GM23248 (cell line): Measurements from ENCODE around the gene BOD1. TPM values are rescaled to one million over a fixed set of nuclear protein-coding genes. Genes with fewer than 3 reads are reported as not detected.

Source experiments
- DNase-seq: peaks from one replicate; pipeline ENCODE4 v3.0.0-alpha.2; 2015
- H2AFZ ChIP-seq: fragments of 200-600 bp; sonication (generic); 2 replicates; pipeline ENCODE4 v1.6.1; 2016; ENCODE audit warnings: antibody characterized with exemption
- H3F3A ChIP-seq: fragments of 200-600 bp; sonication (generic); 2 replicates; pipeline ENCODE4 v1.6.1; 2016; ENCODE audit warnings: mild to moderate bottlenecking, antibody characterized with exemption, mixed run types; ENCODE audit not compliant: insufficient read depth
- H3K27ac ChIP-seq: fragments of 200-600 bp; sonication (generic); 2 replicates; pipeline ENCODE4 v1.5.1; 2016; ENCODE audit warnings: mild to moderate bottlenecking
- H3K27me3 ChIP-seq: fragments of 200-600 bp; sonication (generic); replicated peaks from 2 replicates; pipeline ENCODE4 v1.6.1; 2016; ENCODE audit warnings: mild to moderate bottlenecking; ENCODE audit not compliant: insufficient read depth
- H3K36me3 ChIP-seq: fragments of 200-600 bp; sonication (generic); 2 replicates; pipeline ENCODE4 v1.6.1; 2016; ENCODE audit warnings: low read depth, mild to moderate bottlenecking
- H3K4me1 ChIP-seq: fragments of 200-600 bp; sonication (generic); 2 replicates; pipeline ENCODE4 v1.6.1; 2016; ENCODE audit warnings: mild to moderate bottlenecking; ENCODE audit not compliant: insufficient read depth
- H3K4me2 ChIP-seq: fragments of 200-600 bp; sonication (generic); one replicate; pipeline ENCODE4 v1.6.1; 2016; ENCODE audit warnings: mild to moderate bottlenecking; ENCODE audit not compliant: unreplicated experiment
- H3K4me3 ChIP-seq: fragments of 200-600 bp; sonication (generic); 2 replicates; pipeline ENCODE4 v1.5.1; 2016; ENCODE audit warnings: mild to moderate bottlenecking
- H3K79me2 ChIP-seq: fragments of 200-600 bp; sonication (generic); 2 replicates; pipeline ENCODE4 v1.6.1; 2016; ENCODE audit warnings: mild to moderate bottlenecking; ENCODE audit not compliant: insufficient read depth
- H3K9ac ChIP-seq: fragments of 200-600 bp; sonication (generic); 2 replicates; pipeline ENCODE4 v1.6.1; 2016; ENCODE audit warnings: mild to moderate bottlenecking
- H3K9me2 ChIP-seq: fragments of 200-600 bp; sonication (generic); 2 replicates; pipeline ENCODE4 v1.6.1; 2016; ENCODE audit warnings: mixed run types, mild to moderate bottlenecking, moderate library complexity; ENCODE audit not compliant: insufficient read depth
- H3K9me3 ChIP-seq: fragments of 200-600 bp; sonication (generic); one replicate; pipeline ENCODE4 v1.6.1; 2017; ENCODE audit warnings: low read depth
- H4K20me1 ChIP-seq: fragments of 200-600 bp; sonication (generic); 2 replicates; pipeline ENCODE4 v1.6.0; 2016; ENCODE audit not compliant: insufficient read depth
- EZH2 ChIP-seq: fragments of 200-600 bp; sonication (generic); IDR thresholded peaks from 2 replicates; pipeline ENCODE4 v1.6.1; 2018; ENCODE audit warnings: antibody characterized with exemption, mild to moderate bottlenecking; ENCODE audit not compliant: insufficient read depth, poor library complexity, severe bottlenecking
- EZH2phosphoT487 ChIP-seq: fragments of 200-600 bp; sonication (generic); IDR thresholded peaks from 2 replicates; pipeline ENCODE4 v1.6.1; 2018; ENCODE audit warnings: antibody characterized with exemption, moderate library complexity, mild to moderate bottlenecking, low read depth; ENCODE audit not compliant: insufficient read depth
- WGBS, 2 experiments: methylation state at CpG; one replicate each; pipeline ENCODE4 v1.1.6; 2015 to 2017; ENCODE audit warnings: low lambda C conversion rate in 2 of 2, low coverage in 1 of 2; ENCODE audit errors: missing lambda C conversion rate in 2 of 2; 5-methylcytosine and 5-hydroxymethylcytosine counted together
- in situ Hi-C: fragments of 300-500 bp; cut with MboI; formaldehyde crosslinking; loops from 2 replicates; pipeline ENCODE4 v1.15.0; 2020
- polyA plus RNA-seq: library from polyadenylated mRNA; unstranded; fragments of >200 nt; fragmentation: Nextera tagmentation; extraction: Ambion mirVana; gene quantifications from 2 replicates; pipeline ENCODE4 v1.2.1, GENCODE V29; 2016
- total RNA-seq: library from RNA; depleted of rRNA; stranded (reverse); fragments of >200 nt; shearing (Covaris generic); gene quantifications from 2 replicates; pipeline ENCODE4 v1.2.3, GENCODE V29; 2014

The BOD1 gene
- total and polyA plus RNA-seq, 2 experiments from 2014 or later, result 51.4 to 66.1 TPM

- H3K27ac ChIP-seq, result no peak overlapping the region
- H3K27me3 ChIP-seq, result no peaks in the 10 kb centered on the region
- 66 to 78% methylated on average over 12 of the region's 12 CpGs for WGBS, 2 experiments
- no peaks in the 10 kb centered on the region for H3K79me2 ChIP-seq
- H4K20me1 ChIP-seq, result no peaks in the 10 kb centered on the region
- no peak overlapping the region for H3K9ac ChIP-seq
- H3F3A ChIP-seq, result no peaks in the 10 kb centered on the region
- H3K4me3 ChIP-seq, result no peak overlapping the region
- no peak overlapping the region for H3K4me2 ChIP-seq
- no peak for DNase-seq
- TF ChIP-seq EZH2phosphoT487 (no peak), EZH2 (no peak)
- H3K36me3 ChIP-seq, result no peaks in the 10 kb centered on the region
- in situ Hi-C loops, result no loop called here
- H3K9me2 ChIP-seq, result no peaks in the 10 kb centered on the region
- H3K4me1 ChIP-seq, result no peaks in the 10 kb centered on the region
- H3K9me3 ChIP-seq, result no peaks in the 10 kb centered on the region
- H2AFZ ChIP-seq, result no peak overlapping the region
Measured at GRCh38 chr5:173662581-173663351, 46.3 kb upstream of the BOD1 start.

GRCh38 chr5:173660481-173661280 is 44.2 kb upstream of the BOD1 start:
- H3K36me3 ChIP-seq, result no peaks in the 10 kb centered on the region
- TF ChIP-seq EZH2 (no peak), EZH2phosphoT487 (no peak)
- in situ Hi-C loops, result no loop called here
- no peaks in the 10 kb centered on the region for H3K79me2 ChIP-seq
- no peaks in the 10 kb centered on the region for H3K9me2 ChIP-seq
- H3F3A ChIP-seq, result no peaks in the 10 kb centered on the region
- no peak overlapping the region for H3K4me3 ChIP-seq
- H3K9ac ChIP-seq, result no peak overlapping the region
- no peak for DNase-seq
- H3K27me3 ChIP-seq, result no peaks in the 10 kb centered on the region; the same call in 1 of the 2 replicates
- H3K4me1 ChIP-seq, result no peaks in the 10 kb centered on the region
- H2AFZ ChIP-seq, result no peak overlapping the region
- WGBS, 2 experiments, result 53 to 56% methylated on average over 14 of the region's 14 CpGs
- no peaks in the 10 kb centered on the region for H3K9me3 ChIP-seq
- H4K20me1 ChIP-seq, result no peaks in the 10 kb centered on the region
- H3K4me2 ChIP-seq, result no peak overlapping the region
- no peak overlapping the region for H3K27ac ChIP-seq

- Histone ChIP-seq H3K79me2 (no peaks in the 10 kb centered on the region), H3K27ac (no peak overlapping the region), H3K9me3 (no peaks in the 10 kb centered on the region), H4K20me1 (no peaks in the 10 kb centered on the region), H3K27me3 (no peaks in the 10 kb centered on the region; the same call in 1 of the 2 replicates), H3K9me2 (no peaks in the 10 kb centered on the region), H3F3A (no peaks in the 10 kb centered on the region), H3K4me2 (no peak overlapping the region), H3K4me3 (no peak overlapping the region), H3K9ac (no peak overlapping the region), H3K4me1 (no peaks in the 10 kb centered on the region), H2AFZ (no peak overlapping the region), H3K36me3 (no peaks in the 10 kb centered on the region)
- DNase-seq, result no peak
- 33 to 35% methylated on average over 6 of the region's 6 CpGs for WGBS, 2 experiments
- no peak for TF ChIP-seq EZH2phosphoT487
- no peak for TF ChIP-seq EZH2
- in situ Hi-C loops, result no loop called here
Measured at GRCh38 chr5:173659423-173659822, 43.0 kb upstream of the BOD1 start.

GRCh38 chr5:173657741-173658356 is 41.4 kb upstream of the BOD1 start:
- DNase-seq, result no peak
- H3K27me3 ChIP-seq, result peaks cover 2% of the 10 kb centered on the region; the same call in 1 of the 2 replicates
- H3K9me2 ChIP-seq, result no peaks in the 10 kb centered on the region
- no peak overlapping the region for H3K27ac ChIP-seq
- in situ Hi-C loops, result no loop called here
- no peaks in the 10 kb centered on the region for H4K20me1 ChIP-seq
- 46 to 48% methylated on average over 14 of the region's 14 CpGs for WGBS, 2 experiments
- no peaks in the 10 kb centered on the region for H3K9me3 ChIP-seq
- no peak overlapping the region for H2AFZ ChIP-seq
- no peak overlapping the region for H3K4me2 ChIP-seq
- TF ChIP-seq EZH2, result no peak
- TF ChIP-seq EZH2phosphoT487, result no peak
- no peak overlapping the region for H3K9ac ChIP-seq
- no peak overlapping the region for H3K4me3 ChIP-seq
- H3K36me3 ChIP-seq, result no peaks in the 10 kb centered on the region
- no peaks in the 10 kb centered on the region for H3K4me1 ChIP-seq
- no peaks in the 10 kb centered on the region for H3F3A ChIP-seq
- H3K79me2 ChIP-seq, result no peaks in the 10 kb centered on the region
